Nephron (organoid): ENCODE results near the gene MAPK8IP2.

ENCODE experiments used
- H3K27ac Mint-ChIP-seq, 3 experiments: 2 replicates each; pipeline ENCODE4 v1.8.0; 2020; ENCODE audit warnings: mixed read lengths in 3 of 3, mild to moderate bottlenecking in 2 of 3, moderate library complexity in 1 of 3
- H3K27me3 Mint-ChIP-seq: 2 replicates; pipeline ENCODE4 v1.8.0; 2021; ENCODE audit warnings: low read depth, mild to moderate bottlenecking, moderate library complexity, mixed read lengths
- H3K36me3 Mint-ChIP-seq: 2 replicates; pipeline ENCODE4 v1.8.0; 2020; ENCODE audit warnings: low read depth, mixed read lengths
- H3K4me1 Mint-ChIP-seq: 2 replicates; pipeline ENCODE4 v1.8.0; 2020; ENCODE audit warnings: mixed read lengths
- H3K4me3 Mint-ChIP-seq, 3 experiments: 2 replicates each; pipeline ENCODE4 v1.8.0; 2020; ENCODE audit warnings: mild to moderate bottlenecking in 3 of 3, mixed read lengths in 3 of 3, moderate library complexity in 2 of 3
- H3K9me3 Mint-ChIP-seq: 2 replicates; pipeline ENCODE4 v1.8.0; 2020; ENCODE audit warnings: mixed read lengths
- TF ChIP-seq, protein P1 (sequence below), 3 experiments: fragments of 200-600 bp; sonication (generic); IDR thresholded peaks; one replicate each; pipeline ENCODE4 v1.5.0; 2021; ENCODE audit warnings: antibody characterized with exemption in 3 of 3; ENCODE audit not compliant: unreplicated experiment in 3 of 3

Gene MAPK8IP2

DNA sequence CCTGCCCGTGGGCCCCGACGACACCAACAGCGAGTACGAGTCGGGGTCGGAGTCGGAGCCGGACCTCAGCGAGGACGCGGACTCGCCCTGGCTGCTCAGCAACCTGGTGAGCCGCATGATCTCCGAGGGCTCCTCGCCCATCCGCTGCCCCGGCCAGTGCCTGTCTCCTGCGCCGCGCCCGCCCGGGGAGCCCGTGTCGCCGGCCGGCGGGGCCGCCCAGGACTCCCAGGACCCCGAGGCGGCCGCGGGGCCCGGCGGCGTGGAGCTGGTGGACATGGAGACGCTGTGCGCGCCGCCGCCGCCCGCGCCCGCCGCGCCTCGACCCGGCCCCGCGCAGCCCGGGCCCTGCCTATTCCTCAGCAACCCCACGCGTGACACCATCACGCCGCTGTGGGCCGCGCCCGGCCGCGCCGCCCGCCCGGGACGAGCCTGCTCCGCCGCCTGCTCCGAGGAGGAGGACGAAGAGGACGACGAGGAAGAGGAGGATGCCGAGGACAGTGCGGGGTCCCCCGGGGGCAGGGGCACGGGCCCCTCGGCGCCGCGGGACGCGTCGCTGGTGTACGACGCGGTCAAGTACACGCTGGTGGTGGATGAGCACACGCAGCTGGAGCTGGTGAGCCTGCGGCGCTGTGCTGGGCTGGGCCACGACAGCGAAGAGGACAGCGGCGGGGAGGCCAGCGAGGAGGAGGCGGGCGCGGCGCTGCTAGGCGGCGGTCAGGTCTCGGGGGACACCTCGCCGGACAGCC lies 3.8 kb downstream of the MAPK8IP2 start:
- H3K4me3 Mint-ChIP-seq: no peak overlapping the region
- H3K4me1 Mint-ChIP-seq: peaks cover 14% of the 10 kb centered on the region
- no peaks in the 10 kb centered on the region for H3K9me3 Mint-ChIP-seq
- no peak overlapping the region for H3K27ac Mint-ChIP-seq
- H3K36me3 Mint-ChIP-seq: peaks cover 3% of the 10 kb centered on the region
- TF ChIP-seq, protein P1, sequence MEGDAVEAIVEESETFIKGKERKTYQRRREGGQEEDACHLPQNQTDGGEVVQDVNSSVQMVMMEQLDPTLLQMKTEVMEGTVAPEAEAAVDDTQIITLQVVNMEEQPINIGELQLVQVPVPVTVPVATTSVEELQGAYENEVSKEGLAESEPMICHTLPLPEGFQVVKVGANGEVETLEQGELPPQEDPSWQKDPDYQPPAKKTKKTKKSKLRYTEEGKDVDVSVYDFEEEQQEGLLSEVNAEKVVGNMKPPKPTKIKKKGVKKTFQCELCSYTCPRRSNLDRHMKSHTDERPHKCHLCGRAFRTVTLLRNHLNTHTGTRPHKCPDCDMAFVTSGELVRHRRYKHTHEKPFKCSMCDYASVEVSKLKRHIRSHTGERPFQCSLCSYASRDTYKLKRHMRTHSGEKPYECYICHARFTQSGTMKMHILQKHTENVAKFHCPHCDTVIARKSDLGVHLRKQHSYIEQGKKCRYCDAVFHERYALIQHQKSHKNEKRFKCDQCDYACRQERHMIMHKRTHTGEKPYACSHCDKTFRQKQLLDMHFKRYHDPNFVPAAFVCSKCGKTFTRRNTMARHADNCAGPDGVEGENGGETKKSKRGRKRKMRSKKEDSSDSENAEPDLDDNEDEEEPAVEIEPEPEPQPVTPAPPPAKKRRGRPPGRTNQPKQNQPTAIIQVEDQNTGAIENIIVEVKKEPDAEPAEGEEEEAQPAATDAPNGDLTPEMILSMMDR (IDR thresholded peaks at IDR 0.05; ENCODE audit: unreplicated experiment in 3 of 3): no peak
- peaks cover 38% of the 10 kb centered on the region for H3K27me3 Mint-ChIP-seq

DNA sequence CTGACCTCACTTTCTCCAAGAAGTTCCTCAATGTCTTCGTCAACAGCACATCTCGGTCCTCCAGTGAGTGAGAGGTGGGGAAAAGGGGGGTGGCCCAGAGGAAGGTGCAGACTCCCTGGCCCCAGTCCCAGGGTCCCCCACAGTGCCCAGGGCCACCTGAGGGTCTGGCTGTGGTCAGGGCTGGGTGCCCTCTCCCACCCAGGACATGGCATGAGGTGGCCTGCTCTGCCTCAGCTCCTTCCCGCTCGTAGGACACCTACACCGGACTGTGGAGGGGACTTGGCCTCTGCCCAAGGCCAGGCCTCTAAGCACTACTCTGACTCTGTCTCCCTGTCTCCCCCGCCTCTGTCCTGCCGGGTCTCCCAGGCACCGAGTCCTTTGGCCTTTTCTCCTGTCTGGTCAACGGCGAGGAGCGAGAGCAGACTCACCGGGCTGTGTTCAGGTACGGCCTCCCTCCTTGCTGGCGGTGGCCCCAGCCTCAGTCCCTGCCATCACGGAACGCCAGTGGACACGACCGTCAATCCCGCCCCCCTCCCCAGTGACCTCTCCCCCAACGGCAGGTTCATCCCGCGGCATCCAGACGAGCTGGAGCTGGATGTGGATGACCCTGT lies 4.5 kb downstream of the MAPK8IP2 start:
- TF ChIP-seq, protein P1 (IDR thresholded peaks at IDR 0.05; ENCODE audit: unreplicated experiment in 3 of 3): no peak
- Mint-ChIP-seq H3K9me3 (no peaks in the 10 kb centered on the region), H3K36me3 (no peaks in the 10 kb centered on the region), H3K4me3 (no peak overlapping the region), H3K4me1 (peaks cover 14% of the 10 kb centered on the region), H3K27me3 (peaks cover 36% of the 10 kb centered on the region), H3K27ac (no peak overlapping the region)

DNA sequence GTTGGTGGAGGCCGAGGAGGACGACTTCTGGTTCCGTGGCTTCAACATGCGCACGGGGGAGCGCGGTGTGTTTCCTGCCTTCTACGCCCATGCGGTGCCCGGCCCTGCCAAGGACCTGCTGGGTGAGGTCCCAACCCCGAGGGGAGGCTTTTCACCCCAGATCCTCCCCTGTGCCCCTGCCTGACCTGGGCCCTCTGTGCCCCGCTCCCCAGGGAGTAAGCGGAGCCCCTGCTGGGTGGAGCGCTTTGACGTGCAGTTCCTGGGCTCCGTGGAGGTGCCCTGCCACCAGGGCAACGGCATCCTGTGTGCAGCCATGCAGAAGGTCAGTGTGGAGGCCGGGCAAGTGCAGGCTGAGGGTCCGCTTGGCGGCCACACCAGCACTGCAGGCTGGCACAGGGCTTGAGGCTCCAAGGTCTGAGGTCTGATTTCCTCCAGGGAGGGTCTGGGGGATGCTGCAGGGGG lies 5.1 kb downstream of the MAPK8IP2 start:
- Mint-ChIP-seq H3K27ac (no peak overlapping the region), H3K27me3 (peaks cover 40% of the 10 kb centered on the region), H3K4me1 (peaks cover 14% of the 10 kb centered on the region), H3K4me3 (no peak overlapping the region), H3K36me3 (no peaks in the 10 kb centered on the region), H3K9me3 (no peaks in the 10 kb centered on the region)
- TF ChIP-seq, protein P1 (IDR thresholded peaks at IDR 0.05; ENCODE audit: unreplicated experiment in 3 of 3): no peak

DNA sequence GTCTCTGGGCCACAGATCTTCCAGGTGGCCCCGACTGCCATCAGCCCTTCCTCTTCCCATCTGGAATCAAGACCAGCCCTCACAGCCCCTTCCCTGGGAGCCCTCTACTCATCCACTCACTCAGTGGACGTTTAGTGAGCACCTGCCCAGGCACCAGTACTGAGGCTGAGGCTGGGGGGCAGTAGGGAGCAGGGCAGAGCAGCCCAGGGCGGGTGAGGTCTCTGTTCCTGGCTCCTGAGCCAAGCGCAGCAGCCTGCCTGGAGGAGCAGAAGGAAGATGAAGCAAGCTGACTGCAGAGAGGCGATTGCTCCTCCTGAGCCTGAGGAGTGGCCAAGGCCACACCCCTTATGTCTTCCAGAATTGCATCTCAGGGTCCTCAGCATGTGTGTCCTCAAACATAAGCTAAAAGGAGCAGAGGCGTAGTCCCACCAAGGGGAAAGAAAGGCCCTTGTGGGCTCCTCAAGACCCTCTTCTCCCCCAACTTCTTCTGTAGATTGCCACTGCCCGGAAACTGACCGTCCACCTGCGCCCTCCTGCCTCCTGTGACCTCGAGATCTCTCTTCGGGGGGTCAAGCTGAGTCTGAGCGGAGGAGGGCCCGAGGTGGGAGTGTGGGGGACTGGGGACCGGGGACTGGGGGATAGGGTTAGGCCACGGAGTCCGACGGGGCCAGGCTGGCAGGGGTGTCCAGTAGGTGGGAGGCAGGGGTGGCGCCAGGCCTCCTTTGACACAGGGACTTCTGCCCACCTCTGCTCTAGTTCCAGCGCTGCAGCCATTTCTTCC lies 5.8 kb downstream of the MAPK8IP2 start:
- no peak overlapping the region for H3K27ac Mint-ChIP-seq

DNA sequence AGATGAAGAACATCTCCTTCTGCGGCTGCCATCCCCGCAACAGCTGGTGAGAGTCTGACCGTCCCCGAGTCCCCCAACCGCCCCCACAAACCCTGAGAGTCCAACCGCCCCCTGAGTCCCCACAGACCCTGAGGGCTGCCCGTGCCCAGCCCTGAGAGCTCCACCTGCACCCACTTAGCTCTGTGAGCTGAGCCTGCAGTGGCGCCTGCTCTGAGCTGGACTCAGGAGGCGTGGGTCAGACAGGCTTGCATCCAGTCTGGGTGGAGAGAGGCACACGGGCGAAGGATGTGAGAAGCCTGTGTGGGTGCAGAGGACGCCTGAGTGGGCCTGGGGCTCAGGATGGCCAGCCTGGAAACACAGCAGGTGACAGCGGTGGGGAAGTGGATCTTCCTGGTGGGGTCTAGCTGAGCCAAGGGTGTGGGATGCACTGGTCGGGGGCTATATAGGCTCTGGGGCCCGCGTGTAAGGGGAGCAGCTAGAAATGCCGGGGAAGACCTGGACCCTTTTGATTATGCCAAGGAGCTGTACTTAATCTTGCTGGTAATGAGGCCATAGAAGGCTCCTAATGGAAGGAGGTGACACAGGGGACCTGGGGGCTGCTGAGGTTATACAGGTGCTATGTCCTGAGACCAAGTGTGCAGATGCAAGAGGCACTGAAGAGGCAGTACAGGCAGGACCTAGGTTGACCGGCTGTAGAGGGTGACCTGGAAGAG lies 6.5 kb downstream of the MAPK8IP2 start:
- Mint-ChIP-seq H3K27me3 (peaks cover 38% of the 10 kb centered on the region), H3K9me3 (no peaks in the 10 kb centered on the region), H3K4me3 (no peak overlapping the region), H3K27ac (no peak overlapping the region), H3K36me3 (no peaks in the 10 kb centered on the region), H3K4me1 (peaks cover 8% of the 10 kb centered on the region)
- TF ChIP-seq, protein P1 (IDR thresholded peaks at IDR 0.05; ENCODE audit: unreplicated experiment in 3 of 3): no peak

More for the DNA sequence above, 5.8 kb downstream of the MAPK8IP2 start:
- Mint-ChIP-seq H3K36me3 (no peaks in the 10 kb centered on the region), H3K4me1 (peaks cover 14% of the 10 kb centered on the region), H3K27me3 (peaks cover 40% of the 10 kb centered on the region), H3K9me3 (no peaks in the 10 kb centered on the region), H3K4me3 (no peak overlapping the region)
- TF ChIP-seq, protein P1 (IDR thresholded peaks at IDR 0.05; ENCODE audit: unreplicated experiment in 3 of 3): no peak
